GM12864 (cell line): ENCODE data around the gene BASP1.

Experiments used
- DNase-seq: peaks from one replicate; pipeline ENCODE4 v3.0.0-alpha.2; 2011; ENCODE audit warnings: low read depth
- H3K4me3 ChIP-seq: 2 replicates; pipeline ENCODE4 v1.5.1; 2011; ENCODE audit warnings: mild to moderate bottlenecking, low read depth, low read length, control low read depth
- CTCF ChIP-seq: IDR thresholded peaks from 2 replicates; pipeline ENCODE4 v1.5.1; 2011; ENCODE audit warnings: low read depth, mild to moderate bottlenecking, moderate library complexity, low read length, control low read depth, inconsistent platforms; ENCODE audit errors: missing control alignments

Gene BASP1

GRCh38 chr5:17185773-17186172, 31.7 kb upstream of the BASP1 start:
- no peak for DNase-seq
- no peak for TF ChIP-seq CTCF
- H3K4me3 ChIP-seq: no peak overlapping the region

GRCh38 chr5:17186256-17186655, 31.2 kb upstream of the BASP1 start:
- no peak for DNase-seq
- TF ChIP-seq CTCF: no peak
- H3K4me3 ChIP-seq: no peak overlapping the region

- no peak for DNase-seq
- no peak overlapping the region for H3K4me3 ChIP-seq
- no peak for TF ChIP-seq CTCF
Measured at GRCh38 chr5:17187011-17187785, 30.2 kb upstream of the BASP1 start.

- no peak for DNase-seq
- TF ChIP-seq CTCF: no peak
- H3K4me3 ChIP-seq: no peak overlapping the region
Measured at GRCh38 chr5:17187786-17188170, 29.7 kb upstream of the BASP1 start.

GRCh38 chr5:17189381-17190036, 27.9 kb upstream of the BASP1 start:
- H3K4me3 ChIP-seq: no peak overlapping the region
- peak; percentile 46 for DNase-seq
- peak; percentile 76 for TF ChIP-seq CTCF

- peak; percentile 69 for TF ChIP-seq CTCF
- no peak for DNase-seq
- H3K4me3 ChIP-seq: no peak overlapping the region
Measured at GRCh38 chr5:17190242-17190778, 27.1 kb upstream of the BASP1 start.
